Activated CD4-positive, alpha-beta memory T cell treated with anti-CD3 and anti-CD28 coated beads, Interleukin-2, amount 10 ng/mL, durations not matched to agents 7 days and 5 days (primary cell): ENCODE results near the gene SLC5A11. TPM values are rescaled to one million over a fixed set of nuclear protein-coding genes. Genes with fewer than 3 reads are reported as not detected.

Experiments
- CTCF ChIA-PET: fragments of 350-600 bp; sonication (Branson Sonifier 250); formaldehyde crosslinking; loops from one replicate; lab custom pipeline; 2021; ENCODE audit warnings: antibody characterized with exemption, inconsistent platforms; lab: Charles Lee
- POLR2A ChIA-PET: fragments of 350-600 bp; sonication (Branson Sonifier 250); formaldehyde crosslinking; loops from one replicate; lab custom pipeline; 2021; ENCODE audit warnings: antibody characterized with exemption; lab: Charles Lee
- DNase-seq: peaks from one replicate; pipeline ENCODE4 v3.0.0-alpha.2; 2020
- H3K27ac Mint-ChIP-seq: one replicate; pipeline ENCODE4 v1.8.0; 2021; ENCODE audit warnings: mild to moderate bottlenecking, mixed read lengths
- H3K27me3 Mint-ChIP-seq: one replicate; pipeline ENCODE4 v1.8.0; 2021; ENCODE audit warnings: mixed read lengths
- H3K36me3 Mint-ChIP-seq: one replicate; pipeline ENCODE4 v1.8.0; 2021; ENCODE audit warnings: low read depth, mixed read lengths
- H3K4me1 Mint-ChIP-seq: one replicate; pipeline ENCODE4 v1.8.0; 2021; ENCODE audit warnings: mixed read lengths
- H3K4me3 Mint-ChIP-seq: one replicate; pipeline ENCODE4 v1.8.0; 2021; ENCODE audit warnings: mild to moderate bottlenecking, mixed read lengths
- H3K9me3 Mint-ChIP-seq: one replicate; pipeline ENCODE4 v1.8.0; 2021; ENCODE audit warnings: mixed read lengths
- total RNA-seq, 2 experiments: library from RNA; stranded (reverse); gene quantifications; one replicate each; pipeline ENCODE4 v1.2.3, GENCODE V29; 2021

The SLC5A11 gene
- total RNA-seq, 2 experiments from 2014 or later, result not detected

- peaks cover 10% of the 10 kb centered on the region for H3K4me1 Mint-ChIP-seq
- no peaks in the 10 kb centered on the region for H3K9me3 Mint-ChIP-seq
- no peak for DNase-seq
- ChIA-PET CTCF (no interaction called here), POLR2A (no interaction called here)
- no peak overlapping the region for H3K27ac Mint-ChIP-seq
- H3K36me3 Mint-ChIP-seq, result peaks cover 17% of the 10 kb centered on the region
- no peak overlapping the region for H3K4me3 Mint-ChIP-seq
- H3K27me3 Mint-ChIP-seq, result no peaks in the 10 kb centered on the region
Measured at GRCh38 chr16:24919536-24919935, 73.8 kb downstream of the SLC5A11 start.

DNA sequence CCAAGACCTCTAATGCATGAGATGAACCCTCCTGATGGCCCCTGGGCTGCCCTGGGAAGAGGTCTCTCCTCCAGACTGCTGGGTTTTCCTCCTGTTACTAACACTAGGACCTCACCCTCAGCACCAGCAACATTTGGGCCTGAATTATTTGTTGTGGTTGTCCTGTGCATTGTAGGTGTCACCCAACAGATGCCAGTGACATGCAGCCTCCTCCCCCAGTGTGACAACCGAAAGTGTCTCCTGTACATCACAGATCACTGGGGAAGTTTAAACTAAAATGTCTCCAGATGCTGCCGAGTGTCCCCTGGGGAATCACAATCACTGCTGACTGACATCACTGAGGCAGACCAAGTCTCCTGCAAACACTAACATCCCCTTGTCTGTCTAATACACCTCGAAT is 74.8 kb downstream of the SLC5A11 start:
- POLR2A ChIA-PET, result no interaction called here

GRCh38 chr16:24921229-24921628 is 75.5 kb downstream of the SLC5A11 start:
- no peaks in the 10 kb centered on the region for H3K27me3 Mint-ChIP-seq
- H3K4me1 Mint-ChIP-seq, result peaks cover 10% of the 10 kb centered on the region
- H3K4me3 Mint-ChIP-seq, result no peak overlapping the region
- POLR2A ChIA-PET, result no interaction called here
- H3K27ac Mint-ChIP-seq, result no peak overlapping the region
- H3K9me3 Mint-ChIP-seq, result no peaks in the 10 kb centered on the region
- H3K36me3 Mint-ChIP-seq, result peaks cover 17% of the 10 kb centered on the region
- CTCF ChIA-PET, result interaction anchor here (1.1 kb wide), 1 partner anchor 15 kb away, joined by 6 read pairs; no protein-coding TSS in a partner anchor
- no peak for DNase-seq

More for the DNA sequence above, 74.8 kb downstream of the SLC5A11 start:
- Mint-ChIP-seq H3K9me3 (no peaks in the 10 kb centered on the region), H3K4me1 (peaks cover 10% of the 10 kb centered on the region), H3K27ac (no peak overlapping the region), H3K27me3 (no peaks in the 10 kb centered on the region), H3K36me3 (peaks cover 17% of the 10 kb centered on the region), H3K4me3 (no peak overlapping the region)
- CTCF ChIA-PET, result no interaction called here
- no peak for DNase-seq

DNA sequence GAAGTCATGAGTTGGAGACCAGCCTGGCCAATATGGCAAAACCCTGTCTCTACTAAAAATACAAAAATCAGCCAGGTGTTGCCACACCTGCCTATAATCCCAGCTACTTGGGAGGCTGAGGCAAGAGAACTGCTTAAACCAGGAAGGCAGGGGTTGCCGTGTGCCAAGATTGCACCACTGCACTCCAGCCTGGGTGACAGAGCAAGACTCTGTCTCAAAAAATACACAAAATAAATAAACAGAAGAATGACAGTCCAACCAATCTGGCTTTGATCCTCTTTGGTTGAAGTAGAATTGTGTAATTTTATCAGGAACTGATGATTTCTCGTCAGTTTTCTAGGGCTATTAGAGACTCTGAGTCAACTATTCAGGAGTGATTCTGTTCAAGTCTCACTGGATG is 79.4 kb downstream of the SLC5A11 start:
- H3K9me3 Mint-ChIP-seq, result no peaks in the 10 kb centered on the region
- H3K27ac Mint-ChIP-seq, result no peak overlapping the region
- POLR2A ChIA-PET, result no interaction called here
- DNase-seq, result no peak
- H3K36me3 Mint-ChIP-seq, result peaks cover 19% of the 10 kb centered on the region
- CTCF ChIA-PET, result no interaction called here
- H3K4me3 Mint-ChIP-seq, result no peak overlapping the region
- peaks cover 10% of the 10 kb centered on the region for H3K4me1 Mint-ChIP-seq
- H3K27me3 Mint-ChIP-seq, result no peaks in the 10 kb centered on the region

- no peaks in the 10 kb centered on the region for H3K9me3 Mint-ChIP-seq
- CTCF ChIA-PET, result no interaction called here
- no peaks in the 10 kb centered on the region for H3K4me1 Mint-ChIP-seq
- H3K27ac Mint-ChIP-seq, result no peak overlapping the region
- POLR2A ChIA-PET, result interaction anchor here (1.7 kb wide), 1 partner anchor 86 kb away, joined by 5 read pairs; the partner anchor contains the start of gene ARHGAP17
- H3K4me3 Mint-ChIP-seq, result no peak overlapping the region
- H3K27me3 Mint-ChIP-seq, result no peaks in the 10 kb centered on the region
- DNase-seq, result no peak
- peaks cover 22% of the 10 kb centered on the region for H3K36me3 Mint-ChIP-seq
Measured at GRCh38 chr16:24929409-24929808, 83.6 kb downstream of the SLC5A11 start.

GRCh38 chr16:24930440-24930839 is 84.7 kb downstream of the SLC5A11 start:
- H3K4me1 Mint-ChIP-seq, result no peaks in the 10 kb centered on the region
- H3K27me3 Mint-ChIP-seq, result no peaks in the 10 kb centered on the region
- H3K36me3 Mint-ChIP-seq, result peaks cover 28% of the 10 kb centered on the region
- H3K4me3 Mint-ChIP-seq, result no peak overlapping the region
- no peak overlapping the region for H3K27ac Mint-ChIP-seq
- CTCF ChIA-PET, result no interaction called here
- H3K9me3 Mint-ChIP-seq, result no peaks in the 10 kb centered on the region
- POLR2A ChIA-PET, result interaction anchor here (1.1 kb wide), 1 partner anchor 118 kb away, joined by 3 read pairs; no protein-coding TSS in a partner anchor
- no peak for DNase-seq

DNA sequence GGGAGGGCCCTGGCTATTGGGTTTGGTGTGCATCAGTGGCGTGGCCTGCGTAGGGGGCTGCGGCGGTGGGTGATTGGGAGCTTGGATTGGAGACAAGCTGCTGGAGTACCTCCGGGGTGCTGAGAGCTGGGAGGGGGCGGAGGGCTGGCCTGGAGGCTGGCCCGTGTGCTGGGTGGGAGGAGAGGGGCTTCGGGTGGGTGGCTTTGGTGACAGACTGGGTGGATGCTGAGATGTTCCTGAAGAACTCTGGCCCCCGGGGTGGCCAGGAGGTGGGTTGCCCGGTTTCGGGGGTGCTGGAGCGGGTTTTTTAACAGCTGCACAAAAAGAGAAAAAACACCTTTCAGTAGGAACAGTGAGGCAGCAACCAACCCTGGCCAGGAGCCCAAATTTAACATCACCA is 85.3 kb downstream of the SLC5A11 start:
- CTCF ChIA-PET, result no interaction called here
- DNase-seq, result no peak
- POLR2A ChIA-PET, result interaction anchor here (1.1 kb wide), 1 partner anchor 117 kb away, joined by 3 read pairs; no protein-coding TSS in a partner anchor
- Mint-ChIP-seq H3K27ac (no peak overlapping the region), H3K4me1 (no peaks in the 10 kb centered on the region), H3K4me3 (no peak overlapping the region), H3K36me3 (peaks cover 29% of the 10 kb centered on the region), H3K27me3 (no peaks in the 10 kb centered on the region), H3K9me3 (no peaks in the 10 kb centered on the region)

- ChIA-PET CTCF (no interaction called here), POLR2A (no interaction called here)
- H3K27me3 Mint-ChIP-seq, result no peaks in the 10 kb centered on the region
- H3K4me3 Mint-ChIP-seq, result no peak overlapping the region
- DNase-seq, result no peak
- no peaks in the 10 kb centered on the region for H3K4me1 Mint-ChIP-seq
- H3K27ac Mint-ChIP-seq, result no peak overlapping the region
- H3K36me3 Mint-ChIP-seq, result peaks cover 26% of the 10 kb centered on the region
- H3K9me3 Mint-ChIP-seq, result no peaks in the 10 kb centered on the region
Measured at GRCh38 chr16:24935336-24935735, 89.6 kb downstream of the SLC5A11 start.

DNA sequence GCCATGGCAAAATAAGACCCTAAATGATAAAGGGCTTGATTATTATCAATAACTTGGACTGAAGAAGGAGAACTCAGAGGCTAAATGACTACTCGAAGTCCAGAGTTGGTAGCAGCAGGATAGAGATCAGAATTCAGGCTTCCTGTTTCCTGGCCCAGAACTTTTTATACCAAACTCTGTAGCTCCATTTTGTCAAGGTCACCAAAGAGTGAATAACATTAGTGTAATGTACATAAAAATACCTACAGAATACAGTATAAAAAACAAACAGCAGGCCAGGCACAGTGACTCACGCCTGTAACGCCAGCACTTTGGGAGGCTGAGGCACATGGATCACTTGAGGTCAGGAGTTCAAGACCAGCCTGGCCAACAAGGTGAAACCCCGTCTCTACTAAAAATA is 90.4 kb downstream of the SLC5A11 start:
- CTCF ChIA-PET, result no interaction called here
- POLR2A ChIA-PET, result interaction anchor here (1.1 kb wide), 1 partner anchor 112 kb away, joined by 3 read pairs; no protein-coding TSS in a partner anchor
- no peak overlapping the region for H3K27ac Mint-ChIP-seq
- no peaks in the 10 kb centered on the region for H3K9me3 Mint-ChIP-seq
- peaks cover 27% of the 10 kb centered on the region for H3K36me3 Mint-ChIP-seq
- no peak for DNase-seq
- H3K27me3 Mint-ChIP-seq, result no peaks in the 10 kb centered on the region
- H3K4me3 Mint-ChIP-seq, result no peak overlapping the region
- no peaks in the 10 kb centered on the region for H3K4me1 Mint-ChIP-seq

DNA sequence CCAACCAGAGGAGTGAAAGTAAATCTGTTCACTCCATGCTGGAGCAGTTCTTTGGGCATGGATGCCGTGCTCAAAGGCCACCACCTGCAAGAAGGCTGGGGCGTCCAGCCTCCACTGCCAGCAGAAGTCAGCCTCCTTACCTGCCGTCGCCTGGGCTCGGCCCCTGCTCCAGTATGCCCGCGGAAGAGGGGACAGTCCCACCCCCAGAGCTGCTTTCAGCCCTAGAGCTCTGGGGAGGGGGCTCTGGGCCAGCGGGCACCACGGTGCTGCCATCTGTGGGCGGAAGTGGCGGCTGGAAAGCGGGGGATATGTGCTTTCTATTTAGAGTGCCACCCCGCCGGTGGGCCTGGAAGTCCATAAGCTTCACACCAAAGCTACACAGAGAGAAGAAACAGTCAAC is 93.5 kb downstream of the SLC5A11 start:
- DNase-seq, result no peak
- H3K4me1 Mint-ChIP-seq, result no peaks in the 10 kb centered on the region
- H3K4me3 Mint-ChIP-seq, result no peak overlapping the region
- H3K27ac Mint-ChIP-seq, result no peak overlapping the region
- peaks cover 34% of the 10 kb centered on the region for H3K36me3 Mint-ChIP-seq
- no peaks in the 10 kb centered on the region for H3K27me3 Mint-ChIP-seq
- H3K9me3 Mint-ChIP-seq, result no peaks in the 10 kb centered on the region
- CTCF ChIA-PET, result interaction anchor here (0.6 kb wide), 1 partner anchor 214 kb away, joined by 3 read pairs; no protein-coding TSS in a partner anchor
- POLR2A ChIA-PET, result no interaction called here

- ChIA-PET POLR2A (no interaction called here), CTCF (interaction anchor here (0.6 kb wide), 1 partner anchor 214 kb away, joined by 3 read pairs; no protein-coding TSS in a partner anchor)
- Mint-ChIP-seq H3K27ac (no peak overlapping the region), H3K4me1 (no peaks in the 10 kb centered on the region), H3K4me3 (no peak overlapping the region), H3K36me3 (peaks cover 31% of the 10 kb centered on the region), H3K9me3 (no peaks in the 10 kb centered on the region), H3K27me3 (no peaks in the 10 kb centered on the region)
- DNase-seq, result no peak
Measured at GRCh38 chr16:24939738-24940137, 94.0 kb downstream of the SLC5A11 start.

DNA sequence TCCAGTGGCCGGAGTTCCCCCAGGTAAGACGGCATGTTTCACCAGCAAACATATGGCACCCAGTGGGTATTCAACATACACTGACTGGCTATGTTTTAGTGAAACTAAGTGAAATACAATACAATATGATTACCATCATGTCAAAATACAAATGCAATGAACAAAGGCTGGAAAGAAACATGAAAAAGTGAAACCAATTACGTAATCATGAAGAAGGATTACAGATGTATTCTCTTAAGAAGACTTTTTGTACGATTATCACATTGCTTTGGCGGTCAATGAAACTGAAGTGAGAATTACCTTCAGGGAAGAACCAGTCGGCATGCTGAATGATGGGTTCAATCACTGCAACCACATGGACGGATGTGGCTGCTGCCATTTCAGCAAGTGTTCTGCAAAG is 97.7 kb downstream of the SLC5A11 start:
- H3K4me1 Mint-ChIP-seq, result no peaks in the 10 kb centered on the region
- H3K36me3 Mint-ChIP-seq, result peaks cover 35% of the 10 kb centered on the region
- H3K27me3 Mint-ChIP-seq, result no peaks in the 10 kb centered on the region
- H3K27ac Mint-ChIP-seq, result no peak overlapping the region
- ChIA-PET CTCF (interaction anchor here (0.7 kb wide), 1 partner anchor 1892 kb away, joined by 3 read pairs; no protein-coding TSS in a partner anchor), POLR2A (no interaction called here)
- DNase-seq, result no peak
- H3K4me3 Mint-ChIP-seq, result no peak overlapping the region
- no peaks in the 10 kb centered on the region for H3K9me3 Mint-ChIP-seq

GRCh38 chr16:24944206-24944605 is 98.4 kb downstream of the SLC5A11 start:
- no peak for DNase-seq
- CTCF ChIA-PET, result interaction anchor here (0.7 kb wide), 1 partner anchor 1893 kb away, joined by 3 read pairs; no protein-coding TSS in a partner anchor
- Mint-ChIP-seq H3K9me3 (no peaks in the 10 kb centered on the region), H3K36me3 (peaks cover 38% of the 10 kb centered on the region), H3K27ac (no peak overlapping the region), H3K4me1 (no peaks in the 10 kb centered on the region), H3K4me3 (no peak overlapping the region), H3K27me3 (no peaks in the 10 kb centered on the region)
- POLR2A ChIA-PET, result no interaction called here

- Mint-ChIP-seq H3K4me1 (no peaks in the 10 kb centered on the region), H3K36me3 (peaks cover 39% of the 10 kb centered on the region), H3K27me3 (no peaks in the 10 kb centered on the region), H3K4me3 (no peak overlapping the region), H3K9me3 (no peaks in the 10 kb centered on the region), H3K27ac (no peak overlapping the region)
- ChIA-PET POLR2A (no interaction called here), CTCF (interaction anchor here (0.6 kb wide), 1 partner anchor 40 kb away, joined by 3 read pairs; no protein-coding TSS in a partner anchor)
- DNase-seq, result no peak
Measured at GRCh38 chr16:24946155-24946554, 100.4 kb downstream of the SLC5A11 start.
